ENCODE measurements around the gene SLC30A10. TPM values are rescaled to one million over a fixed set of nuclear protein-coding genes. Genes with fewer than 3 reads are reported as not detected.
A peak's percentile ranks its signal among the peaks of the same experiment; 100 is the strongest.

The SLC30A10 gene
- total RNA-seq, 1 experiment from 2014 or later = 0.09 TPM

DNA sequence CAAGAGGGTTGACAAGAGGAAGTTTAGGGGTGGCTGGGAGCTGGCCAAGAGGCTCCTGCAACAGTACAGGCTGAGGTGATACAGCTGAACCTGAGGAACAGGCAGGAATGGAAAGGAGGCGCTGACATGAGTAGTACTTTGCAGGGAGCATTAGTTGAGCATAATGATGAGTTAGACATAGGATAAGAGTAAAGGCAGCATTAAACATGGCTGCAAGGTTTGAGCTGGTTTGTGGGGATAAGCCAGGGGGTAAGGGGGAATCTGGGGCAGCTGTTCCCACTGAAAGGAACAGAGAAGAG, 20.6 kb downstream of the SLC30A10 start:
- Histone ChIP-seq H3K9ac (ENCODE audit: extremely low read depth, insufficient read length, low read length) (no peak overlapping the region), H3K4me2 (ENCODE audit: insufficient read depth, insufficient read length, low read length) (no peak overlapping the region), H3K4ac (ENCODE audit: low read depth, low read length) (no peak overlapping the region), H2AFZ (ENCODE audit: low read length) (no peak overlapping the region), H2BK15ac (ENCODE audit: low read depth, low read length) (no peak overlapping the region), H3K27ac (ENCODE audit: insufficient read length, low read depth, low read length) (no peak overlapping the region), H2BK5ac (ENCODE audit: insufficient read length, low read length) (no peak overlapping the region), H4K20me1 (ENCODE audit: control insufficient read depth, insufficient read depth, insufficient read length) (no peaks in the 10 kb centered on the region), H3K56ac (ENCODE audit: insufficient read length, low read depth, low read length) (no peak overlapping the region), H3K14ac (ENCODE audit: insufficient read depth, low read length) (no peak overlapping the region), H2BK20ac (ENCODE audit: low read depth, low read length, poor library complexity, severe bottlenecking) (no peak overlapping the region), H4K91ac (ENCODE audit: insufficient read length, low read depth, low read length) (no peak overlapping the region), H4K8ac (replicated peaks; ENCODE audit: insufficient read length, low read depth, low read length) (no peak overlapping the region), H2BK120ac (ENCODE audit: low read depth, low read length, poor library complexity, severe bottlenecking) (no peak overlapping the region), H3K18ac (ENCODE audit: insufficient read length, low read depth, low read length) (no peak overlapping the region), H3K27me3 (ENCODE audit: insufficient read depth, low read length) (no peaks in the 10 kb centered on the region), H4K5ac (ENCODE audit: insufficient read length, low read depth, low read length) (no peak overlapping the region), H3K23ac (ENCODE audit: insufficient read length, low read depth, low read length) (no peak overlapping the region), H3K79me1 (ENCODE audit: insufficient read depth, low read depth, low read length, poor library complexity, severe bottlenecking) (no peaks in the 10 kb centered on the region), H3K9me3 (ENCODE audit: control insufficient read depth, low read depth, low read length) (no peaks in the 10 kb centered on the region), H2AK5ac (ENCODE audit: insufficient read length, low read length) (no peak overlapping the region), H3K4me1 (ENCODE audit: insufficient read depth, low read length) (no peaks in the 10 kb centered on the region), H2BK12ac (ENCODE audit: insufficient read length, low read depth, low read length) (no peak overlapping the region), H3T11ph (ENCODE audit: low read length) (no peak overlapping the region), H3K79me2 (ENCODE audit: insufficient read depth, low read length) (no peaks in the 10 kb centered on the region), H3K23me2 (ENCODE audit: insufficient read length, low read depth, low read length, poor library complexity, severe bottlenecking) (no peaks in the 10 kb centered on the region)
- TF ChIP-seq, protein P1, sequence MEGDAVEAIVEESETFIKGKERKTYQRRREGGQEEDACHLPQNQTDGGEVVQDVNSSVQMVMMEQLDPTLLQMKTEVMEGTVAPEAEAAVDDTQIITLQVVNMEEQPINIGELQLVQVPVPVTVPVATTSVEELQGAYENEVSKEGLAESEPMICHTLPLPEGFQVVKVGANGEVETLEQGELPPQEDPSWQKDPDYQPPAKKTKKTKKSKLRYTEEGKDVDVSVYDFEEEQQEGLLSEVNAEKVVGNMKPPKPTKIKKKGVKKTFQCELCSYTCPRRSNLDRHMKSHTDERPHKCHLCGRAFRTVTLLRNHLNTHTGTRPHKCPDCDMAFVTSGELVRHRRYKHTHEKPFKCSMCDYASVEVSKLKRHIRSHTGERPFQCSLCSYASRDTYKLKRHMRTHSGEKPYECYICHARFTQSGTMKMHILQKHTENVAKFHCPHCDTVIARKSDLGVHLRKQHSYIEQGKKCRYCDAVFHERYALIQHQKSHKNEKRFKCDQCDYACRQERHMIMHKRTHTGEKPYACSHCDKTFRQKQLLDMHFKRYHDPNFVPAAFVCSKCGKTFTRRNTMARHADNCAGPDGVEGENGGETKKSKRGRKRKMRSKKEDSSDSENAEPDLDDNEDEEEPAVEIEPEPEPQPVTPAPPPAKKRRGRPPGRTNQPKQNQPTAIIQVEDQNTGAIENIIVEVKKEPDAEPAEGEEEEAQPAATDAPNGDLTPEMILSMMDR (conservative IDR thresholded peaks at IDR 0.05) = no peak
- Mint-ChIP-seq H3K27me3 (ENCODE audit: low read depth) (no peaks in the 10 kb centered on the region; the same call in 1 of the 2 replicates), H3K9me3 (no peaks in the 10 kb centered on the region), H3K36me3 (ENCODE audit: insufficient read depth in 1 of 3, low read depth in 3 of 3) (no peaks in the 10 kb centered on the region), H3K27ac (peak overlapping the region in 1 of 3 experiments; percentile 0; a peak in 1 of 7 replicates), H3K4me3 (no peak overlapping the region), H3K4me1 (peaks cover 13 to 23% of the 10 kb centered on the region in 2 experiments)
- DNase-seq = no peak
- no CpG with 5 or more reads among the region's 1 CpG for WGBS (ENCODE audit: extremely low coverage, insufficient read length, low lambda C conversion rate)
